NCI-H526 treated with DMSO at 0.1 percent for 48 hours (cell line): Measurements from ENCODE around the gene PRKCB.

Experiments
- DNase-seq: peaks from one replicate; lab custom pipeline; 2025; lab: John Stamatoyannopoulos, UW

PRKCB gene

DNA sequence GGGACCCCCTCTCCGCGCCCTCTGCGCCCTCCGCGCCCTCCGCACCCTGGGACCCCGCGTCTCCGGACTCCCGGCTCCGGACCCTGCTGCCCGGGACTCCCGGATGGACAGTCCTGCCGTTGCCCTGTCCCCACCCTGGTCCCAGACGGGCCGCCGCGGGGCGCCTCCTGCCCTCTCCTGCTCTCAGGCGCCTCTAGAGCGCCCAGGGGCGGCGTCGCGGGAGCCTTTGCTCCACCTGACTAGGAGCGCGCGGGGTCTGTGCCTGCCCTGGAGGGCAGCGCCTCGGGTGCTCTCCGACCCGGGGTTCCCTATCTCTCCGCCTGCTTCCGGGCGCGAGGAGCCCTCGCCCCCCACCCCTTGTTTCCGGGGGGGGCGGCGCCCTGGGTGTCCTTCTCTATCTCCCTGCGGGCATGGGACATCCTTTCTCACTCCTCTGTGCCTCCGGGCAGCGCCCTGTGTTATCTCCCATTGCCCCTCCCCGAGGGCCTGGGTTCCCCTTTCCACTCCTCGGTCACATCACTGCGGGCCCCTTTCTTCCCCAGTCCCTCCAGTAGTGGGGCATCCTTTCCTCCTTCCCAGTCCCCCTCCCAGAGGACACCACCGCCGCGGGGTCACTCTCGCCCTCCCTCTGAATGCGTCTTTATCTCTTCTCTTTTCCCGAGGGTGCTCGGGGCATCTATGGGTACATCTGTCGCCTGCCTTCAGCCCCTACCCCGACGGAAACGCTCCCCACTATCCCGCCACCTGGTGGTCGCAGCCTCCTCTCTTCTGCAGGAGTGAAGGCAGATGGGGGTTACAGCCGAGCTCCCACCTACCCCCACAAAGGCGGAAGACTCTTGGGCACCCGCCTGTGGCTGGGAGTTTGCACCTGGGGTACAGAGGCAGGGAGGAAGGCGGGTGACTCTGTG, 875 bp downstream of the PRKCB start:
- DNase-seq = no peak

DNA sequence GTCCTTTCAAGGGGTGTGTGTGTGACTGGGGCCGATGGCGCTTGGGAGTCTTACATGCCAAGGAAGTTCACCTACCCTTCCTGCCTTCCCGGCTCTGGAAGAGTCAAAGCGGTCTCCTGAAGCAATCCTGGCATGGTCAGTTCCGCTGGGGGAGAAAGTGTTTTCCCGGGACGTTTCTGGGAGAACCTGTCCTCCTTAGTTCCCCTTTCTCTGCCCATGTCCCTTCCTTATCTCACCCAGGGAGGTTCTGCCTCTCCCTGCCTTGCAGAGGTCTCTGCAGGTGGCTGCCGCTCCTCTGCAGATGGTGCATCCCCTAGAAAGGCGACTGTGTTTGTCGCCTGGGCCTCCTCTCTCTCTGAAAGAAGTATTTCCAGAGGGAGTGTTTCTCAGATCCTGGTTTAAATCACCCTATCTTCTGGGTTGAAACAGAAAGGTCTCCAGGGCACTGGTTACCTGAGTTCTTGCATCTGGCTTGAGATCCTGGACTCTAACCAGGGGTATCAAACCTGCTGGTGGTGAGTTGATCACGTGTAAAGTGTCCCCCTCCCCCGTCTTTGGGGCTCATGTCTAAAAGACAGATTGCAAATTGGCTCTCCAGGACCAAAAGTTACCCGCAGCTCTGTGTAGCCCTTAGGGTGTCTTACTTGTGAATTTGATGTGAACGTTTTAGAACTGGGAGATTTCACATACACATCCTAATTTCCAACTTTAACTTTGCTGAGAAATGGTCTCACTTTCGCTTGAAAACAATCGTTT, 1.9 kb downstream of the PRKCB start:
- no peak for DNase-seq

DNA sequence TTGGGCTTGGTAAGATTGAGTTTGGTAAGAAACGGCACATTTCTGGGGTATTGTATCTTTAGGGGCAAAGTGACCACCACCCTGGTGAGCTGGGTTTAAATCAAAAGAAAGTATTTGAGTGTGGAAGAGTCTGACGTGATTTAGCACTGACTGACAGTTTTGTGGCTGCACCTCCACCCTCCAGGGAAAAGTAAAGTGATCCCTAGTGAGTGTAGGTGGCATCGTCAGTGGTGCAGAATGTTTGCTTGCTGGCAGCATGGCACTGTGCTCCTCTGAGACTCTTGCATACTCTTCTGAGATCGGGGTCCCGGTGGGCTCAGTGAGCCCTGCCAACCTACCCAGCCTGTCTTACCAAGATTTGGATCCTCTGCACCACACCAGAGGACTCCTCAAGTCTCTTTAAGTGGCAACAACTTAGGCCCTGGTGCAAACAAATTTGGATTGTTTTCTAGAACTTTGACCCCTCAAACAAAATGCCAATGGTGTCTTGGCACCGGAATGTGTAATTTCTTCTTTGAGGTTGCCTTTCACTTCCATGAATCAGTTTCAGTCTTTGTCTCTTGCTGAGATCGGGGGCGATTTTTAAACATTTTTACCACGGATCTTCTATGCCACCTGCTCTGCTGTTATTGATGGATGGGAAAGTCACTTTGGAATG, 2.8 kb downstream of the PRKCB start:
- DNase-seq = no peak

DNA sequence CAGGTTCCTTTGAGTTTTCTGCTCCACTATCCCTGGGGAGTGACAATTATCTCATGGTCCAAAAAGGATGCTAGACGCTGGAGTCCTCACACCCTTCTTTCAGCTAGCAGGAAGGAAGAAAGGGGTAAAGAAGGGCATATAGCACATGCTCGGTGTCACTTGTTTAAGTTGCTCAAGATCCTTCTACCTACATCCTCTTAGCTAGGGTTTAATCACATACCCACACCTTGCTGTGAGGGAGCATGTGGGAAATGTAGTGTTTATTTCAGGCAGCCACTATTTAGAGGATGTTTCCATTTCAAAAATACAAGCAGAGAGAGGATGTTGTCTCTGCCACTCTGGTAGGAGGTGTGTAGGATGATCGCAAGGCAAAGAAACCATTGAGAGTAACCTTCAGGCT, 4.5 kb downstream of the PRKCB start:
- no peak for DNase-seq

DNA sequence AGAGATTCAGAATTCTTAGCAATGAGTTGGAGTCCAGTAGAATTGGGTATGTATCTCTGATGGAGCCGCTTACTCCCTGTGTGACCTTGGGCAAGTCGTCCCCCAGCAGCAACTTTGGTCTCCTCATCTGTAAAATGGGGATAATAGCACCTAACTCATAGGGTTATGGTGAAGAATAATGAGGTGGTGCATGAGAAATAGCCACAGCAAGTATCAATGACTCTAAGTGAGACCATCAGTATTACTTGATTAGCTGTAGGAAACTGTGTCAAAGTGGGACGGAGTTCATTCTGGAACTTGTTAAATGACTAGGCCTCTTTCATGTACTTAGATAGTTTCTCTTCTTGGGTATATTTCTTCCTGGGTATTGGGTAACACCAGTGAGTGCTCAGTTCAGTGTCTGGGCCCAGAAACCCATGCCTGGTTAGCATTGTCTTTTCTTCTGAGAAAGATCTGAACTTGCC, 6.4 kb downstream of the PRKCB start:
- no peak for DNase-seq

DNA sequence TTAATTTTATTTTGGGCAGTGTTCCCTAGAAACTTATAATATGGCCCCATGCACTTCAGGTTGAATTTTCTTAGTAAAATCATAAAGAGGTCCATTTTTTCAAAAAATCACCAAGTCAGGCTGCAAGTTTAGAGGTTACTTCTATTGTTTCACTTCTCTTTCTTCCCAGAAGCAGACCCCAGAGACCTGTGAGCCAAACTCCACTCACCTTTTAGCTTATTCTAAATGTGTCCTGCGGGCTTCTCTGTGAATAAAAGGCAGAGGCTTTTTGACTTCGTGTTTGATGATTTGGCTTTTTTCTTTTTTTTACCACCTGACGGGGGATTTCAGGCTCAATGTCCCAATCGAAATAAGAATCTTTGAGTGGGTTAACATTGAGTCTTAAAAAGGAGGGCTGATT, 7.4 kb downstream of the PRKCB start:
- no peak for DNase-seq

DNA sequence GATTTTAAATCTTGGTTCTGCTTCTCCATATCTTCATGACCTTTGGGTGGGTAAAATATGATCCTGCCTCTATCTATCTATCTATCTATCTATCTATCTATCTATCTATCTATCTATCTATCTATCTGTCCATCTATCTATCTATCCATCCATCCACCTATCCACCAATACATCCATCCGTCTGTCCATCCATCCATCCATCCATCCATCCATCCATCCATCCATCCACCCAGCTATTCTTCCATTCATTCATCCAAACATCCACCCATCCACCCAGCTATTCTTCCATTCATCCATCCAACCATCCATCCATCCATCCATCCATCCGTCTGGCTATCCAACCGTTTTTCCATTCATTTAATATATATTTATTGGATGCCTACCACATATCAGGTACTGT, 11.5 kb downstream of the PRKCB start:
- no peak for DNase-seq

DNA sequence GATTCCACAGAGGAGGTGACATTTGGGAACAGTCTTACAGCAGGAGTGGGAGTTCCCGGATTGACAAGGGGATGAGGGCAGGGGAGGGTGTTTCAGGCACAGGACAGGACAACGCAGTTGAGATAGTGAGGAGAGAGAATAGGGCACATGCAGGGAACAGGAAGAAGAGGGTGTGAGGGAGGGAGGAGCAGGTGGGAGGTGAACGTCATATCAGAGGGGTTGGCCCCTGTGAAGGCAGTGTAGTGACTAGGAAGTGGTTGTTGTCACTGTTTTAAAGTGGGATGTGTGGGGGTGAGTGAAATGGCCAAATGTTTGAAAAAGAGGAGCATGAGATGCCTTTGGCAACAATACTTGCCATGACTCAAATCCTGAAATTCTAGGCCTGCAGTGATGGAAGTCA, 12.2 kb downstream of the PRKCB start:
- DNase-seq = no peak

DNA sequence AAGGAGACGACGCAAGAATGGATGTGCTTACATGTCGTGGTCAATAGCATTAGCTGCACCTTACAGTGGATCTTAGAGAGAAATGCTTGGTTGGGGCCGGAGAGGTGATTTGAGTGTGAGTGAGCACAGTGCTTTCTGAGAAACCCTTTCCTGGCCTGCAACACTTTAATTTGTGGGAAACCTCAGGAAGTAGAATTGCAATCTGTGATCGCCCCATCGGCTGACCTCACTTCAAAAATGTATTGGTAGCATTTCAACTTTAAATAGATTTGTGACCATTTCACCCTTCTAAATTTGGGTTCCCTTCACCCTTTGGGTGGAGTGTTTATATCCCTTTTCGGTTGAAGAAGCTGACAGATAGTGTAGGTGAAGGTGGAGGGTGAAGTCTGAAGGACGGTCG, 13.2 kb downstream of the PRKCB start:
- DNase-seq = no peak

DNA sequence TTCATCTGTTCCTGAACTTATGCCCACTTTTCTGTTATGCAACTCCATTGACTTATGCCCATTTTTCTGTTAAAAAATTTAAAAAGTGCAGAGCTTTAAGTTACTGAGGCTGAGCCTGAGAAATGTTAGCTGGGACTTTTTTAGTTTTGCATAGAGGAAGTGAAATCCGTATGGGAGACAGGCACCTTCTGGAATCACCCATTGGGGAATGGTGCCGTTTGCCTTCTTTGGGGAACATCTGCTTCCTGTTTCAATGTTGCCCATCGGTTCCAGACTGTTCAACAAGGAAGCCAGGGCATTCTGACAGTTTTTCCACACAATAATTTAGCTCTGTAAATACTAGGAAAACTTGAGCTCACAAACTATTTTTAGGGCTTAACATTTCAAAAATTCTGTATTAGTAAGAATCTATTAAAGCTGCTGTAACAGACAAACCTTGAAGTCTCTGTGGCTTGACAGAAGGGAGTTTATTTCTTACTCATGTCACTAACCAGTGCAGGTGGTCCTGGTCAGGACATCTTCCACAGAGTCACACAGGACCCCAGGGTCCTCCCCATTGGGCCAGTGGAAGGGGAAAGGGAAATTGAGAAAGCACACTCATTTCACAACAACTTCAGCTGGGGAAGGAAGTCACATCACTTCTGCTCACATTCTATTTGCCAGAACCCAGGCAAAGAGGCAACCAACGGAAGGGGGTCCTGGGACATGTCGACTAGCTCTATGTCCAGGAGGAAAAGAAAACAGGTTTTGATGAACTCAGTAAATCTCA, 17.2 kb downstream of the PRKCB start:
- no peak for DNase-seq

DNA sequence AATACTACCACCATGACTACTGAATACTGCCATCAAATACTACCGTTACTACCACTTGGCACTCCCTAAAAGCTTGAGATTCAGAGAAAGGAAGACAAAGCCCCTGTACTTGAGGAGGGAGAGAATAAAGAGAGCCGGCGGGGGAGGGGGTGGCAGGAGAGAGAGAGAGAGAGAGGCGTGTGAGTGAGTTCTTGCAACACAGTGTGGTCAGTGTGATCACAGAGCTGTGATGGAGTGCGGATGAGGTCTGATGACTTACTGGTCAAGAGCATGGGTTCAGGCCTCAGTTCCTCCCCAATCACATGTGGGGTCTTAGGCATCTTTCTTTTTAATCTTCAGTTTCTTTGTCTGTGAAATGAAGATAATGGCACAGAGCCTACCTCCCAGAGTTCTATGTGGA, 19.2 kb downstream of the PRKCB start:
- no peak for DNase-seq

DNA sequence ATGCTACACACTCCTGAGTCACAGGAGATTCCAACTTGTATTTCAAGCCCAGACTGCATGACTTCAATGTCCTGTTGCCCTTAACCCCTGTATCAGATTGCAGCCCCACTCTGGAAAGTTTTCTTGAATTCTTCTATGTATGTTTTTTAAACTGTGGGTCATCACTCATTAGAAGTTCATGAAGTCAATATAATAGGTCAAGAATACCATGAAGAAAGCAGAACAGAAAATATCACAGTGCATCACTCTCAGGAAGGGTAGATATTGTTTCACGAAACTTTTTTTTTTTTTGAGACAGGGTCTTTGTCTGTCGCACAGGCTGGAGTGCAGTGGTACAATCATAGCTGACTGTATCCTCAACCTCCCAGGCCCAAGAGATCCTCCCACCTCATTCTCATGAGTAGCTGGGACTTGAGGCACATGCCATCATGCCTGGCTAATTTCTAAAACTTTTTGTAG, 20.5 kb downstream of the PRKCB start:
- DNase-seq = no peak

DNA sequence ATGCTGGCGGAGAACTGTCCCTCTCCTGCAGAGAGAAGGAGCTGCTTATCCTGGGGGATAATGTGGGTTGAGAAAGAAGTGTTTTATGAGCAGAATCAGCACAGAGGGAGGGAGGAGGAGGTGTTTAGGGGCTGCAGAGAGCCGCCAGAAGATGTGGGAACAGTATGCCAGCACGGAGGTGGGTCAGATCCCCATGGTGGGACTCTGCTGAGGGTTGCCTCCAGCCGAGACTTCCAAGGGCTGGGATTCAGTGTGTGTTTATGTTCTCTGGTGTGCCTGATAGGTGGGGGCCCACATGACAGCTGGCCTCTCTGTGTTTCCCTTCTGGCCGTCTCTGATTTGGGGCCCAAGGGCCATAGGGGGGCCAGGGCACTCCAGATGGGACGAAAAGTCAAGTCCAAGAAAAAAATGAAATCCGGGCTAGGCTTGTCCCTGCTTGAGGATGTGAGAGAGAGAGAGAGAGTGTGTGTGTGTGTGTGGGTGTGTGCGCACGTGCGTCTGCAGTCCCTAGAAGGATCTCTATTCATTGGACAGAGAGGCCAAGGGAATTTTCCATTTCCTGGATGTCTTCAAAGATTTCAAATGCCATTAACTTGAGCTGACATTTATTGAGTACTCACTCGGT, 21.6 kb downstream of the PRKCB start:
- no peak for DNase-seq

DNA sequence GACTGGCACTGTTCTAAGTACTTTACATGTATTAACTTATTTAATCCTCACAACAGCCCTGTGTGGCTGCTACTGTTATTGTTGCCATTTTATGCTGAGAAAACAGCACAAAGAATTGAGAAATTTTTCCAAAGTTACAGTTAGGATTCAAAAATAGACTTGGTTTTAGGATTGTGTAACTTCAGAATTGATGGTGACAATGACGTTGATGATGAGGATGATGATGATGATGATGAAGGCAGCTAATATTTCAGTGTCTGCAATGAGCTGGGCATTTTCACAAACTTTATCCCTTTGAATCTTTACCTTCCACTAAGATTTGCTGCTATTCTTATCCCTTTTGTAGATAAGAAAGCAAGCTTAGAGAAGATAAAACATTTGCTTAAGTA, 22.1 kb downstream of the PRKCB start:
- DNase-seq = no peak

DNA sequence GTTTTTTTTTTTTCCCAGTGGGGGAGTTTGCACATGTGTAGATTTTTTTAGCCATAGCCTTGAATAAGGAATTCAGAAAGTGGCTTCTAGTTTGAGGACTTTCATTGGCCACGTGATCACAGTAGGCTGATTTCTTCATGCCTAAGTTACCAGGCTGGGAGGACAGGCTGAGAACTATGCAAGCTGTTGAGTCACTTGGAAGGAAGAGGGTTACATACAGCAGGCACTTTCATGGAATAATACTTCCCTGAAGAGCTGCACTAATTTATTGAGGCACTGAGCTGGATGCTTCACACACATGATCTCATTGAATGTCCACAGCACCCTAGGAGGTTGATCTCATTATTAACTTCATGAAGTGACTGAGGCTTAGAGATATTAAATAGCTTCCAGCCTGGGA, 22.8 kb downstream of the PRKCB start:
- DNase-seq = no peak

DNA sequence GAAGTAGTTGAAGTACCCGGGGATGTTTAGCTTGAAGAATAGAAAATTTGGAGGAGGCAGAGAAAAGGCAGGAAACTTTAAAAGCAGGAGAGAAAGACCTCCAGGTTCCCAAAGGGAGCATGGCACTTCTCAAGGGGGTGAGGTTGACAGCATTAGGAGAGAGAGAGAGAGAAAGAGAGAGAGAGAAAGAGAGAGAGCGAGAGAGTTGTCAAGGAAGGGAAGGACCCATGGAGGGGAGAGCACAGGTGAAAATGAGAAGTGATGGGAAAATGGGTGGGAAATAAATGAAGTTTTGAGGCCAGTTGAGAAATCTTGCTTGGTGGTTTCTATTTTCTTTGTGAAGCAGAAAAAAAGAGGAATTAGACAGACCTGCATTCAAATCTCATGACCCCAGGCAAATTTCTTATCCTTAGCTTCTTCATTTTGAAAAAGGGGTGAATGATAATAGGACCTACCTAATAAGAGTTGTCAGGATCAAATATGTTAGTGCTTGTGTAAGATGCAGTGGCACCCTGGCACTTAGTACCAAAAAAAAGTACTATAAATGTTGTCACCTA, 24.0 kb downstream of the PRKCB start:
- DNase-seq = no peak

DNA sequence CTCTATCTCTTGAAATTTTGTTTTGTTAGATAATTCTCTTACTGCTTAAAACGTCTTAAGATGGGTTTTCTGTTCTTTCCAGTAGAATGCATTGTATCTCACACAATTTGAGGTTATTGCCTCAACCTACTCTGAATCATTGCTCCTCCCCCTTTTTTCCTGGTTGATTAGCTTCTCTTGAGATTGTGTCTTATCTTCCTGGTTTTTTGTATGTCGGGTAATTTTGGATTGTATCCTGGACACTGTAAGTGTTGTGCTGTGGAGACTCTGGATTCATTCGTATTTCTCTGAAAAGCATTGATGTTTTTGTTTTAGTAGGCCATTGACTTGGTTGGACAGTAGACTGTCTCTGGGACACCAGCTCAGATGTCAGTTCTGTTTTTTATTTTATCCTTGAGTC, 26.1 kb downstream of the PRKCB start:
- DNase-seq = no peak

DNA sequence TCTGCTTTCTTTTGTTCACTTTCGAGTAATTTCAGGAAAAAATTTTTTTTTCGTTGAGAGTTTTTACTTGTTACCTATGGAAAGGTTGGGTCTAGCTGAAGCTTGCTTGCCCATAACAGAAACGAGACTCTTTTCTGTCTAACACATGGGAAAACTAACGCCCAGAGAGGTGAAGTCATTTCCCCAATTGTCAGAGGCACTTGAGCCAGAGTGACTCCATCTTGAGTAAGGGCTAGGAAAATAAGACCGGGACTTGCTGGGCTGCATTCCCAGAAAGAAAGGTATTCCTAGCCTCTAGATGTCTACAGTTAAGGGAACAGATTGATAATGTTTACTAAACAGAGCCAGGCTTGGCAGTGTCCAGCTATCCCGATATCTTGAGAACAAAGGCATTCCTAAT, 26.8 kb downstream of the PRKCB start:
- DNase-seq = no peak

DNA sequence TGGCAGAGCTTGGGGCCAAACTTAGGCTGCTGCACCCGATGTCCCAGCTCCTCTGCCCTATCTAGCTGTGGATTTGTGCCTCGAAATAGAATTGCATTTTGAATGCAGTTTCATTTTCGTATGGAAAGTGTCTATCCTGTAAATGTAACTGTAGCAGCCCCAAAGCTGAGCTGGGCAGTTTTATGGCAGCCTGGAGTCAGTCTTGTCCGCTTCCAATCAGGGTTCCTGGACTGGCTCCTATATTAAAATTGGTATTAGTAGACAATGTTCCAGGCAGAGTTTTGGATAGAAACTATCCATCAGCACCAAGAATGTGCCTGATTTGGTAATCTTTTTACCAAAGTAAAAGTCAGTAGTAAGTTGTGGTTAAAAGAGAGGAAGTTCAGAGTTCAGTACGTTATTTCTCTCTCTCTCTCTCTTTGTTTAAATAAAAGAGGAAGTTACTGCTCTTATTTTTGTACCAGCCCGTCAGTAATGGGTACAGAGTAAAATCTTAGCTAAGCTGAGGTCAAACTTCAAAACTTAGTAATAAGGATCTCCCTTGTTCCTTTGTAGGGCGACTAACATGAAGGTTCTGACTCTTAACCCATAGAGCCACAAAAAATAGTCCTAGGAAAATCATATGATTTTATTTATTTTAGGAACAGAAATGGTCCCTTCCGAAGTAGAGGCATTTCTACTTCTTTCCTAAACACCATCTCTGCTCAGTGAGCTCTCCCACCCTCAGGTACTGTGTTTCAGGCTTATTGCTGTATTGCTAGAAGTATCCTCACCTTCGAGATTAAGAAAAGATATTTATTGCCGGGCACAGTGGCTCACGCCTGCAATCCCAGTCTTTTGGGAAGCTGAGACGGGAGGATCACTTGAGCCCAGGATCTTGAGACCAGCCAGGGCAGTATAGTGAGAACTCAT, 28.0 kb downstream of the PRKCB start:
- DNase-seq = no peak

DNA sequence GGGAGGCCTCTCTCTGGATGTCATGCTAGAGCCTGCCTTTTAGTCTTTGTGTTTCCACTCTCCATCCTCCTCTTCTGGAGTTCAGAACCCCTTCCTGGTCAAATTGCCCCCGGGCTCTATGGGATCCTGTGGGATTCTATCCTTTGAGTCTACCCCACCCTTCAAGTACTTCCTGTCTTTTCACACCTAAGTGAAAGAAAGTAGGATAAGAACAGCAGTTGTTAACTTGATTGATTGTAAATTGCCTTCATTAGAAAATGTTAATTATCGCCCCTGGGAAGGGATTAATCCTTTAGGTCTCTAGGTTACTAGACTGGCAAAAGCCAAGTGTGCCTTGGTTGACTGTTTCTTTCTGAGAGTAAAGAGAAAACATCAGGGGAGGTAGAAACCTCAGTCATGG, 30.1 kb downstream of the PRKCB start:
- DNase-seq = no peak
